ENCODE measurements around the gene CYTH1.

CYTH1 gene

GRCh38 chr17:78709119-78709681 is 72.9 kb downstream of the CYTH1 start:
- DNase-seq: no peak
- in situ Hi-C loops (cut with HindIII; ENCODE audit: low pct_ligation_motif_present, low sequenced_read_pairs): loop anchor here (25.0 kb wide), 1 partner anchor 222 kb away; no protein-coding TSS in a partner anchor

DNA sequence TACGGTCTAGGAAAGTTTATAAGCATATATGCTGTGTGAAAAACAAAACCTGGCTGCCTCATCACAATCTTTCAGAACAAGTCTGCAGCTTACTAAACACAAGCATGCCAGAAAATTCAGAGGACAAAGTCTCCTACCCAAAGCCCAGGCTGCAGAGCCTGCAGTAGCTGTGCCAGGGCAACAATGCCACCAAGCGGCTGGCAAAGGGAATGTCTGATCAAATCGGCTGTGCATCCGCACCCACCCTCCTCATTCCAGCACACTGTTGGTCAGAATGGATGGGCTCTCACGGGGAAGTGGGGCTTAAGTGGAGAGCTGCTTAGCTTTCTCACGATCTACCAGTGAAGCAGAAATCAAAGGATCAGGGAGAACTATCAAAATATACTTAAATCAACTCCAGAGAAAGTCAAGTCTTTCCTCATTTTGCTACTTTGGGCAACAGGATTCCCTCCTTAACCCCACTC is 73.5 kb downstream of the CYTH1 start:
- Histone ChIP-seq H3K36me3 (replicated peaks) (no peaks in the 10 kb centered on the region), H3K27me3 (replicated peaks) (no peaks in the 10 kb centered on the region), H3K27ac (no peak overlapping the region), H3K4me3 (ENCODE audit: low read depth, low read length) (no peak overlapping the region)
- DNase-seq: peak; percentile 64
- peak; percentile 92 for TF ChIP-seq CTCF (IDR thresholded peaks at IDR 0.05; ENCODE audit: low read depth, low read length, missing control alignments)
- in situ Hi-C loops (cut with HindIII; ENCODE audit: low pct_ligation_motif_present, low sequenced_read_pairs): loop anchor here (25.0 kb wide), 1 partner anchor 221 kb away; no protein-coding TSS in a partner anchor

More at GRCh38 chr17:78709119-78709681, 72.9 kb downstream of the CYTH1 start:
- H3K27ac ChIP-seq: no peak overlapping the region
- no peaks in the 10 kb centered on the region for H3K27me3 ChIP-seq (replicated peaks)
- H3K36me3 ChIP-seq (replicated peaks): no peaks in the 10 kb centered on the region
- no peak overlapping the region for H3K4me3 ChIP-seq (ENCODE audit: low read depth, low read length)
- TF ChIP-seq CTCF (IDR thresholded peaks at IDR 0.05; ENCODE audit: low read depth, low read length, missing control alignments): no peak

DNA sequence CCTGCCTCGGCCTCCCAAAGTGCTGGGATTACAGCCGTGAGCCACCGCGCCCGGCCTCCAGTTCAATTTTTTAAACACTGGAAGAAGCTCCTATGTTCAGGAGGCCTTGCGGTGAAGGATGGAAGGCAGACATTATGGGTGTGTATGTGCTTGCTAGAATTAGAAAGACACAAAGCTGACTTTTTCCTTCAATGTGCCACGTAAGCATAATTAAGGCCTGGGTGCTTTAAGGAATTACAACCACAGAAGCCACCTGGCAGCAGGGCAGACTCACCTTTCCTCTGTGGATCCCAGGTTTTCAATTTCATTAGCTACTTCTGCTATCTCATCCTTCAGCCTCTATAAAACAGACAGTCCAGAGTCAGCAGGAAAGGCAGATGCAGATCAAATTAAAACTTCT is 74.2 kb downstream of the CYTH1 start:
- in situ Hi-C loops (cut with HindIII; ENCODE audit: low pct_ligation_motif_present, low sequenced_read_pairs): loop anchor here (25.0 kb wide), 1 partner anchor 221 kb away; no protein-coding TSS in a partner anchor
- no peak for DNase-seq
- no peak overlapping the region for H3K27ac ChIP-seq
- TF ChIP-seq CTCF (IDR thresholded peaks at IDR 0.05; ENCODE audit: low read depth, low read length, missing control alignments): no peak
- H3K36me3 ChIP-seq (replicated peaks): no peaks in the 10 kb centered on the region
- H3K4me3 ChIP-seq (ENCODE audit: low read depth, low read length): no peak overlapping the region
- H3K27me3 ChIP-seq (replicated peaks): no peaks in the 10 kb centered on the region

GRCh38 chr17:78707016-78707415 is 75.1 kb downstream of the CYTH1 start:
- in situ Hi-C loops (cut with HindIII; ENCODE audit: low pct_ligation_motif_present, low sequenced_read_pairs): loop anchor here (25.0 kb wide), 1 partner anchor 220 kb away; no protein-coding TSS in a partner anchor
- no peaks in the 10 kb centered on the region for H3K27me3 ChIP-seq (replicated peaks)
- no peak overlapping the region for H3K27ac ChIP-seq
- no peaks in the 10 kb centered on the region for H3K36me3 ChIP-seq (replicated peaks)
- no peak for TF ChIP-seq CTCF (IDR thresholded peaks at IDR 0.05; ENCODE audit: low read depth, low read length, missing control alignments)
- no peak overlapping the region for H3K4me3 ChIP-seq (ENCODE audit: low read depth, low read length)
- DNase-seq: peak; percentile 24

DNA sequence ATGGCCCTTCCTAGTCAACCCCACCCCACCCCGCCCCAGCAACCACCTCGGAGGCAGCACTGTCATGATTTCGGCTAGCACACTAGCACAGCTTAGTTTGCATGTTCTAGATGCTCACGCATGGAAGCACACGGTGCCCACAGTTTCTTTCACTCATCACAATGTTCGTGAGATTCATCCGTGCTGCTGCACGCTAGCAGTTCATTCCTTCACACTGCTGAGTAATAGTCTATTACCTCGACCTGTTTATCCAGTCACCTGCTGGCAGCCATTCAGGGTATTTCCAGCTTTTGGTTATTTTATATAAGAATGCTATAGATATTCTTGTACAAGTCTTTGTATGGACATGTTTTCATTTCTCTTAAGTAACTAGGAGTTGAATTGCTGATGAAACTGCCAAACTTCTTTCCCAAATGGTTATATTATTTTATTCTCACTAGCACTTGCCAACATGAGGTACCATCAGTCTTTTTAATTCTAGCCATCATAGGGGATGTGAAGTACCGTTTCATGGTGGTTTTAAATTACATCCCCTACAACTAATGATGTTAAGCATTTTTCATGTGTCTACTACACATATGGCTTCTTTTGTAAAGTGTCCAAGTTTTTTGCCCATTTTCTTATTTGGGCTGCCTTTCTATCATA is 75.7 kb downstream of the CYTH1 start:
- no peak for TF ChIP-seq CTCF (IDR thresholded peaks at IDR 0.05; ENCODE audit: low read depth, low read length, missing control alignments)
- Histone ChIP-seq H3K27ac (no peak overlapping the region), H3K4me3 (ENCODE audit: low read depth, low read length) (no peak overlapping the region), H3K36me3 (replicated peaks) (peaks cover 4% of the 10 kb centered on the region), H3K27me3 (replicated peaks) (no peaks in the 10 kb centered on the region)
- peak; percentile 46 for DNase-seq
- in situ Hi-C loops (cut with HindIII; ENCODE audit: low pct_ligation_motif_present, low sequenced_read_pairs): loop anchor here (25.0 kb wide), 1 partner anchor 219 kb away; no protein-coding TSS in a partner anchor

Data from brain microvascular endothelial cell (primary cell).